HepG2 (cell line): ENCODE data around the gene B4GALT2. TPM values are rescaled to one million over a fixed set of nuclear protein-coding genes. Genes with fewer than 3 reads are reported as not detected.
A peak's percentile ranks its signal among the peaks of the same experiment; 100 is the strongest.

Experiments
- ARID2 ChIP-seq: sonication (generic); formaldehyde crosslinking; IDR thresholded peaks from 2 replicates; pipeline ENCODE4 v1.8.1; 2022; ENCODE audit warnings: mild to moderate bottlenecking, missing genetic modification reagents, borderline replicate concordance
- ARNT2 ChIP-seq: sonication (generic); formaldehyde crosslinking; IDR thresholded peaks from 2 replicates; pipeline ENCODE4 v1.8.0; 2022; ENCODE audit warnings: mild to moderate bottlenecking, low read depth, missing genetic modification reagents, moderate library complexity
- ATF2 ChIP-seq: sonication (generic); formaldehyde crosslinking; IDR thresholded peaks from 2 replicates; pipeline ENCODE4 v1.4.0; 2020; ENCODE audit warnings: missing genetic modification reagents
- HNF4G ChIP-seq, 2 experiments: sonication (generic) in 1 of 2; formaldehyde crosslinking in 1 of 2; IDR thresholded peaks; 2 replicates each; pipeline versions ENCODE4 v1.4.0 to v1.6.1; 2011 to 2020; ENCODE audit warnings: borderline replicate concordance in 2 of 2, low read depth in 2 of 2, mild to moderate bottlenecking in 2 of 2, low read length in 1 of 2, missing genetic modification reagents in 1 of 2, moderate library complexity in 1 of 2
- ISL2 ChIP-seq: sonication (generic); formaldehyde crosslinking; IDR thresholded peaks from 2 replicates; pipeline ENCODE4 v1.5.0; 2020; ENCODE audit warnings: missing genetic modification reagents
- KAT7 ChIP-seq: IDR thresholded peaks from 2 replicates; pipeline ENCODE4 v1.6.1; 2018; ENCODE audit warnings: borderline replicate concordance, missing compliant biosample characterization
- MIER3 ChIP-seq: IDR thresholded peaks from 2 replicates; pipeline ENCODE4 v1.6.1; 2016; ENCODE audit warnings: missing compliant biosample characterization, borderline replicate concordance
- PRDM15 ChIP-seq: sonication (generic); formaldehyde crosslinking; IDR thresholded peaks from 2 replicates; pipeline ENCODE4 v1.4.0; 2020; ENCODE audit warnings: missing genetic modification reagents
- SP140L ChIP-seq: sonication (generic); formaldehyde crosslinking; IDR thresholded peaks from 2 replicates; pipeline ENCODE4 v1.4.0; 2020; ENCODE audit warnings: missing genetic modification reagents, borderline replicate concordance
- TEAD3 ChIP-seq: optimal IDR thresholded peaks from 2 replicates; pipeline ENCODE3; 2016; ENCODE audit warnings: borderline replicate concordance
- UBTF ChIP-seq: sonication (generic); formaldehyde crosslinking; IDR thresholded peaks from 2 replicates; pipeline ENCODE4 v1.4.0; 2020; ENCODE audit warnings: mild to moderate bottlenecking, missing genetic modification reagents
- ZNF251 ChIP-seq: sonication (generic); formaldehyde crosslinking; IDR thresholded peaks from 2 replicates; pipeline ENCODE4 v1.9.0; 2021; ENCODE audit warnings: mild to moderate bottlenecking, missing genetic modification reagents
- ZNF362 ChIP-seq: sonication (generic); formaldehyde crosslinking; IDR thresholded peaks from 2 replicates; pipeline ENCODE4 v1.4.0; 2020; ENCODE audit warnings: missing genetic modification reagents, mild to moderate bottlenecking, borderline replicate concordance
- ZNF431 ChIP-seq: sonication (generic); formaldehyde crosslinking; IDR thresholded peaks from 2 replicates; pipeline ENCODE4 v1.9.0; 2022; ENCODE audit warnings: missing genetic modification reagents, low read depth, mild to moderate bottlenecking, borderline replicate concordance
- ZNF570 ChIP-seq: sonication (generic); formaldehyde crosslinking; IDR thresholded peaks from 2 replicates; pipeline ENCODE4 v1.4.0; 2020; ENCODE audit warnings: mild to moderate bottlenecking, missing genetic modification reagents, borderline replicate concordance
- ZNF687 ChIP-seq: sonication (generic); formaldehyde crosslinking; IDR thresholded peaks from 2 replicates; pipeline ENCODE4 v1.5.1; 2020; ENCODE audit warnings: mild to moderate bottlenecking, missing genetic modification reagents, moderate library complexity
- polyA plus RNA-seq, 8 experiments: library from polyadenylated mRNA; depleted of rRNA in 3 of 8; stranded (reverse) in 7 of 8; unstranded in 1 of 8; fragments of >200 nt; fragmentation: Illumina TruSeq in 4 of 8; extraction: Trizol in 4 of 8; gene quantifications; 2 replicates each; pipeline versions ENCODE4 v1.2.1 to v1.2.3, GENCODE V29; 2011 to 2016; ENCODE audit warnings: low read depth in 4 of 8, missing spikeins in 1 of 8, mixed read lengths in 1 of 8; ENCODE audit not compliant: insufficient read depth in 1 of 8
- total RNA-seq, 5 experiments: library from RNA; depleted of rRNA; stranded (reverse); fragments of >200 nt; fragmentation: Illumina TruSeq; extraction: Trizol; gene quantifications; 2 replicates each; pipeline ENCODE4 v1.2.3, GENCODE V29; 2016; ENCODE audit warnings: low read depth in 1 of 5

Gene B4GALT2
- total and polyA plus RNA-seq, 2 of the 13 experiments (the other 11 are each of a cell fraction or from before 2014, with no cell fraction given) = 41.9 to 78.0 TPM

GRCh38 chr1:43978264-43978550 is 803 bp upstream of the B4GALT2 start (continued):
- TF ChIP-seq PRDM15 (no peak), ARID2 (CRISPR knock-in tag) (no peak), SP140L (CRISPR knock-in tag) (0 out of 2 replicates have a peak, but pooled peaks have one; percentile 78), TEAD3 (peak; percentile 56), ZNF251 (CRISPR knock-in tag) (no peak), UBTF (CRISPR knock-in tag) (peak; percentile 38; the same call in 1 of the 2 replicates), KAT7 (CRISPR knock-in tag) (no peak), ZNF570 (no peak), ZNF687 (CRISPR knock-in tag) (peak; percentile 87), HNF4G (IDR thresholded peaks at IDR 0.05; ENCODE audit: borderline replicate concordance, low read depth, low read length) (peak; percentile 15; the same call in 1 of the 2 replicates), HNF4G (CRISPR knock-in tag; IDR thresholded peaks at IDR 0.05; ENCODE audit: borderline replicate concordance, low read depth) (no peak), ZNF431 (peak; percentile 55; the same call in 1 of the 2 replicates), ATF2 (CRISPR knock-in tag) (peak; percentile 25; the same call in 1 of the 2 replicates), ZNF362 (CRISPR knock-in tag) (no peak), ISL2 (CRISPR knock-in tag) (no peak), MIER3 (CRISPR knock-in tag) (0 out of 2 replicates have a peak, but pooled peaks have one; percentile 17), ARNT2 (peak; percentile 41; the same call in 1 of the 2 replicates)
